SK-N-SH (cell line): ENCODE data around the gene TUBGCP2. TPM values are rescaled to one million over a fixed set of nuclear protein-coding genes. Genes with fewer than 3 reads are reported as not detected.

Experiments used
- CTCF ChIA-PET: fragments of 300-600, 350-600 bp; formaldehyde crosslinking; extraction: SDS; loops from one replicate; lab custom pipeline; 2021; lab: Yijun Ruan, JAX
- POLR2A ChIA-PET: fragments of 350-600 bp; sonication (Branson Sonifier 250); formaldehyde crosslinking; extraction: SDS; loops from one replicate; lab custom pipeline; 2020; ENCODE audit warnings: antibody characterized with exemption, inconsistent platforms; lab: Yijun Ruan, JAX
- DNase-seq: peaks from one replicate; pipeline ENCODE4 v3.0.0; 2012
- H2AFZ ChIP-seq: fragments of 200-600 bp; sonication (generic); 2 replicates; pipeline ENCODE4 v1.8.1; 2016; ENCODE audit warnings: antibody characterized with exemption, mild to moderate bottlenecking, low read depth
- H3F3A ChIP-seq: fragments of 200-600 bp; sonication (generic); replicated peaks from 2 replicates; pipeline ENCODE3; 2016; ENCODE audit warnings: antibody characterized with exemption, mild to moderate bottlenecking; ENCODE audit not compliant: insufficient read depth
- H3K27ac ChIP-seq, 2 experiments: fragments of 200-500 bp in 1 of 2; fragments of 200-600 bp in 1 of 2; sonication (Bioruptor generic) in 1 of 2; sonication (generic), shearing (Covaris generic) in 1 of 2; 2 replicates each; pipeline versions ENCODE4 v1.5.1 to v1.6.1; 2014 to 2016; ENCODE audit warnings: low read depth in 2 of 2, inconsistent platforms in 1 of 2, low read length in 1 of 2, mild to moderate bottlenecking in 1 of 2, mixed read lengths in 1 of 2
- H3K27me3 ChIP-seq: fragments of 200-600 bp; sonication (generic), shearing (Covaris generic); 2 replicates; pipeline ENCODE4 v1.6.1; 2016; ENCODE audit warnings: mixed run types; ENCODE audit not compliant: insufficient read depth
- H3K36me3 ChIP-seq, 2 experiments: fragments of 200-500 bp in 1 of 2; fragments of 200-600 bp in 1 of 2; sonication (Bioruptor generic) in 1 of 2; sonication (generic) in 1 of 2; replicated peaks in 1 of 2; 2 replicates each; pipeline versions ENCODE3 to v1.5.1; 2014 to 2016; ENCODE audit warnings: low read length in 1 of 2, mild to moderate bottlenecking in 1 of 2; ENCODE audit not compliant: insufficient read depth in 2 of 2, control insufficient read depth in 1 of 2
- H3K4me1 ChIP-seq, 2 experiments: fragments of 200-500 bp in 1 of 2; fragments of 200-600 bp in 1 of 2; sonication (Bioruptor generic) in 1 of 2; sonication (generic), shearing (Covaris generic) in 1 of 2; 2 replicates each; pipeline versions ENCODE4 v1.5.1 to v1.6.1; 2014 to 2016; ENCODE audit warnings: low read depth in 1 of 2, low read length in 1 of 2, mixed run types in 1 of 2; ENCODE audit not compliant: insufficient read depth in 2 of 2, control insufficient read depth in 1 of 2
- H3K4me2 ChIP-seq: fragments of 200-600 bp; sonication (generic), shearing (Covaris generic); 2 replicates; pipeline ENCODE4 v1.6.1; 2017; ENCODE audit warnings: mixed run types
- H3K4me3 ChIP-seq, 2 experiments: fragments of 200-500 bp in 1 of 2; fragments of 200-600 bp in 1 of 2; sonication (Bioruptor generic) in 1 of 2; sonication (generic), shearing (Covaris generic) in 1 of 2; 2 replicates each; pipeline versions ENCODE4 v1.5.1 to v1.8.1; 2014 to 2016; ENCODE audit warnings: low read depth in 2 of 2, inconsistent platforms in 1 of 2, low read length in 1 of 2, mild to moderate bottlenecking in 1 of 2, mixed read lengths in 1 of 2, moderate library complexity in 1 of 2
- H3K79me2 ChIP-seq: fragments of 200-600 bp; sonication (generic); 2 replicates; pipeline ENCODE4 v1.8.1; 2017; ENCODE audit warnings: mild to moderate bottlenecking; ENCODE audit not compliant: insufficient read depth
- H3K9ac ChIP-seq: fragments of 200-600 bp; sonication (generic); 2 replicates; pipeline ENCODE4 v1.6.1; 2017; ENCODE audit warnings: mixed run types
- H3K9me2 ChIP-seq: fragments of 200-600 bp; sonication (generic); 2 replicates; pipeline ENCODE4 v1.6.1; 2017; ENCODE audit warnings: mixed run types
- H3K9me3 ChIP-seq: fragments of 200-600 bp; sonication (generic); 2 replicates; pipeline ENCODE4 v1.6.1; 2017; ENCODE audit warnings: mixed run types, mild to moderate bottlenecking, moderate library complexity
- H4K20me1 ChIP-seq: fragments of 200-600 bp; sonication (generic); 2 replicates; pipeline ENCODE4 v1.6.1; 2017; ENCODE audit warnings: mild to moderate bottlenecking, mixed run types; ENCODE audit not compliant: insufficient read depth
- CHD2 ChIP-seq: fragments of 150-350 bp; IDR thresholded peaks from 2 replicates; pipeline ENCODE4 v1.6.1; 2018; ENCODE audit warnings: low read length; ENCODE audit not compliant: partially characterized antibody
- ELF1 ChIP-seq: IDR thresholded peaks from 2 replicates; pipeline ENCODE4 v1.4.0; 2012
- EP300 ChIP-seq, 2 experiments: IDR thresholded peaks; 2 replicates each; pipeline versions ENCODE4 v1.4.0 to v1.6.1; 2012; ENCODE audit warnings: borderline replicate concordance in 1 of 2, low read depth in 1 of 2, low read length in 1 of 2
- JUND ChIP-seq: IDR thresholded peaks from 2 replicates; pipeline ENCODE4 v1.4.0; 2012
- PBX3 ChIP-seq: IDR thresholded peaks from 2 replicates; pipeline ENCODE4; 2012
- POLR2AphosphoS5 ChIP-seq: IDR thresholded peaks from 2 replicates; pipeline ENCODE4 v1.6.1; 2012; ENCODE audit warnings: low read depth, low read length
- RAD21 ChIP-seq: IDR thresholded peaks from 2 replicates; pipeline ENCODE4 v1.6.1; 2012; ENCODE audit warnings: mild to moderate bottlenecking, low read length
- RFX5 ChIP-seq: IDR thresholded peaks from 2 replicates; pipeline ENCODE4 v1.6.1; 2012; ENCODE audit warnings: mild to moderate bottlenecking, improper control_type of control experiment, low read length
- RXRA ChIP-seq: IDR thresholded peaks from 2 replicates; pipeline ENCODE4 v1.4.0; 2012; ENCODE audit warnings: low read depth, mild to moderate bottlenecking, borderline replicate concordance
- TCF12 ChIP-seq: IDR thresholded peaks from 2 replicates; pipeline ENCODE4 v1.4.0; 2012
- TEAD4 ChIP-seq: IDR thresholded peaks from 2 replicates; pipeline ENCODE4 v1.4.0; 2012; ENCODE audit warnings: mild to moderate bottlenecking, borderline replicate concordance; ENCODE audit not compliant: insufficient read depth
- WGBS: methylation state at CpG from one replicate; pipeline ENCODE4 v1.1.6; 2017; ENCODE audit warnings: low lambda C conversion rate; 5-methylcytosine and 5-hydroxymethylcytosine counted together
- polyA plus RNA-seq, 3 experiments: library from polyadenylated mRNA; depleted of rRNA; stranded (reverse); fragments of >200 nt; gene quantifications; 2 replicates each; pipeline ENCODE4 v1.2.3, GENCODE V29; 2012
- TF ChIP-seq, protein P1 (sequence below): IDR thresholded peaks from 2 replicates; pipeline ENCODE4 v1.4.0; 2012; ENCODE audit warnings: low read depth, borderline replicate concordance
- TF ChIP-seq, protein P2 (sequence below): IDR thresholded peaks from 2 replicates; pipeline ENCODE4 v1.6.1; 2012; ENCODE audit warnings: mild to moderate bottlenecking, low read depth, low read length, moderate library complexity
- TF ChIP-seq, protein P3 (sequence below): fragments of 200-600 bp; sonication (generic); IDR thresholded peaks from 2 replicates; pipeline ENCODE4 v1.6.1; 2017; ENCODE audit warnings: antibody characterized with exemption, mild to moderate bottlenecking, moderate library complexity
- TF ChIP-seq, protein P4 (sequence below): fragments of 150-350 bp; IDR thresholded peaks from 2 replicates; pipeline ENCODE4 v1.6.1; 2016; ENCODE audit warnings: mild to moderate bottlenecking, low read depth, low read length

The TUBGCP2 gene
- polyA plus RNA-seq, 1 of the 3 experiments (the other 2 are of a cell fraction), result 49.1 TPM

DNA sequence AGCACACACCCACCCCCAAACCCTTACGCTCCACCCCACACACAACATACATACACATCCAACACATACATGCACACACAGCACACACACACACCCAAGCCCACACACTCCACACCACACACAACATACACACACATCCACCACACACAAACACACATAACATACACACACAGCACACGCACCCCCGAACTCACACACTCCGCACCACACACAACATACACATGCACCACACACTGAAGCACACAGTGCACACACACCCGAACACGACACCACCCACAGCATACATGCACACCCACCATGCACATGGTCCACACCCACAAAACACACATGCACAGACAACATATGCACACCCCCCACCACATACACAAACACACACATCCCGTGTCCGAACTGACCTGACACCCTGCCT is 40.5 kb upstream of the TUBGCP2 start:
- no peak overlapping the region for H3K4me2 ChIP-seq
- no peaks in the 10 kb centered on the region for H3K36me3 ChIP-seq
- H3K9me3 ChIP-seq, result no peaks in the 10 kb centered on the region
- DNase-seq, result no peak
- H3K27ac ChIP-seq, result no peak overlapping the region
- H3K27me3 ChIP-seq, result peaks cover 18% of the 10 kb centered on the region; the same call in 1 of the 2 replicates
- peaks cover 0 to 11% of the 10 kb centered on the region in 2 experiments; a peak in 1 of 4 replicates for H3K4me1 ChIP-seq
- 54% methylated on average over 6 of the region's 8 CpGs for WGBS
- TF ChIP-seq RFX5 (no peak), TCF12 (no peak), POLR2AphosphoS5 (no peak), TEAD4 (no peak), JUND (no peak), RAD21 (no peak), ELF1 (no peak), RXRA (no peak), CHD2 (no peak), PBX3 (no peak), EP300 (IDR thresholded peaks at IDR 0.05; ENCODE audit: borderline replicate concordance in 1 of 2, low read depth in 1 of 2, low read length in 1 of 2) (no peak)
- TF ChIP-seq, protein P1, sequence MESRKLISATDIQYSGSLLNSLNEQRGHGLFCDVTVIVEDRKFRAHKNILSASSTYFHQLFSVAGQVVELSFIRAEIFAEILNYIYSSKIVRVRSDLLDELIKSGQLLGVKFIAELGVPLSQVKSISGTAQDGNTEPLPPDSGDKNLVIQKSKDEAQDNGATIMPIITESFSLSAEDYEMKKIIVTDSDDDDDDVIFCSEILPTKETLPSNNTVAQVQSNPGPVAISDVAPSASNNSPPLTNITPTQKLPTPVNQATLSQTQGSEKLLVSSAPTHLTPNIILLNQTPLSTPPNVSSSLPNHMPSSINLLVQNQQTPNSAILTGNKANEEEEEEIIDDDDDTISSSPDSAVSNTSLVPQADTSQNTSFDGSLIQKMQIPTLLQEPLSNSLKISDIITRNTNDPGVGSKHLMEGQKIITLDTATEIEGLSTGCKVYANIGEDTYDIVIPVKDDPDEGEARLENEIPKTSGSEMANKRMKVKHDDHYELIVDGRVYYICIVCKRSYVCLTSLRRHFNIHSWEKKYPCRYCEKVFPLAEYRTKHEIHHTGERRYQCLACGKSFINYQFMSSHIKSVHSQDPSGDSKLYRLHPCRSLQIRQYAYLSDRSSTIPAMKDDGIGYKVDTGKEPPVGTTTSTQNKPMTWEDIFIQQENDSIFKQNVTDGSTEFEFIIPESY, result no peak
- TF ChIP-seq, protein P2, sequence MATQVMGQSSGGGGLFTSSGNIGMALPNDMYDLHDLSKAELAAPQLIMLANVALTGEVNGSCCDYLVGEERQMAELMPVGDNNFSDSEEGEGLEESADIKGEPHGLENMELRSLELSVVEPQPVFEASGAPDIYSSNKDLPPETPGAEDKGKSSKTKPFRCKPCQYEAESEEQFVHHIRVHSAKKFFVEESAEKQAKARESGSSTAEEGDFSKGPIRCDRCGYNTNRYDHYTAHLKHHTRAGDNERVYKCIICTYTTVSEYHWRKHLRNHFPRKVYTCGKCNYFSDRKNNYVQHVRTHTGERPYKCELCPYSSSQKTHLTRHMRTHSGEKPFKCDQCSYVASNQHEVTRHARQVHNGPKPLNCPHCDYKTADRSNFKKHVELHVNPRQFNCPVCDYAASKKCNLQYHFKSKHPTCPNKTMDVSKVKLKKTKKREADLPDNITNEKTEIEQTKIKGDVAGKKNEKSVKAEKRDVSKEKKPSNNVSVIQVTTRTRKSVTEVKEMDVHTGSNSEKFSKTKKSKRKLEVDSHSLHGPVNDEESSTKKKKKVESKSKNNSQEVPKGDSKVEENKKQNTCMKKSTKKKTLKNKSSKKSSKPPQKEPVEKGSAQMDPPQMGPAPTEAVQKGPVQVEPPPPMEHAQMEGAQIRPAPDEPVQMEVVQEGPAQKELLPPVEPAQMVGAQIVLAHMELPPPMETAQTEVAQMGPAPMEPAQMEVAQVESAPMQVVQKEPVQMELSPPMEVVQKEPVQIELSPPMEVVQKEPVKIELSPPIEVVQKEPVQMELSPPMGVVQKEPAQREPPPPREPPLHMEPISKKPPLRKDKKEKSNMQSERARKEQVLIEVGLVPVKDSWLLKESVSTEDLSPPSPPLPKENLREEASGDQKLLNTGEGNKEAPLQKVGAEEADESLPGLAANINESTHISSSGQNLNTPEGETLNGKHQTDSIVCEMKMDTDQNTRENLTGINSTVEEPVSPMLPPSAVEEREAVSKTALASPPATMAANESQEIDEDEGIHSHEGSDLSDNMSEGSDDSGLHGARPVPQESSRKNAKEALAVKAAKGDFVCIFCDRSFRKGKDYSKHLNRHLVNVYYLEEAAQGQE, result no peak
- TF ChIP-seq, protein P3, sequence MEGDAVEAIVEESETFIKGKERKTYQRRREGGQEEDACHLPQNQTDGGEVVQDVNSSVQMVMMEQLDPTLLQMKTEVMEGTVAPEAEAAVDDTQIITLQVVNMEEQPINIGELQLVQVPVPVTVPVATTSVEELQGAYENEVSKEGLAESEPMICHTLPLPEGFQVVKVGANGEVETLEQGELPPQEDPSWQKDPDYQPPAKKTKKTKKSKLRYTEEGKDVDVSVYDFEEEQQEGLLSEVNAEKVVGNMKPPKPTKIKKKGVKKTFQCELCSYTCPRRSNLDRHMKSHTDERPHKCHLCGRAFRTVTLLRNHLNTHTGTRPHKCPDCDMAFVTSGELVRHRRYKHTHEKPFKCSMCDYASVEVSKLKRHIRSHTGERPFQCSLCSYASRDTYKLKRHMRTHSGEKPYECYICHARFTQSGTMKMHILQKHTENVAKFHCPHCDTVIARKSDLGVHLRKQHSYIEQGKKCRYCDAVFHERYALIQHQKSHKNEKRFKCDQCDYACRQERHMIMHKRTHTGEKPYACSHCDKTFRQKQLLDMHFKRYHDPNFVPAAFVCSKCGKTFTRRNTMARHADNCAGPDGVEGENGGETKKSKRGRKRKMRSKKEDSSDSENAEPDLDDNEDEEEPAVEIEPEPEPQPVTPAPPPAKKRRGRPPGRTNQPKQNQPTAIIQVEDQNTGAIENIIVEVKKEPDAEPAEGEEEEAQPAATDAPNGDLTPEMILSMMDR, result no peak
- TF ChIP-seq, protein P4, sequence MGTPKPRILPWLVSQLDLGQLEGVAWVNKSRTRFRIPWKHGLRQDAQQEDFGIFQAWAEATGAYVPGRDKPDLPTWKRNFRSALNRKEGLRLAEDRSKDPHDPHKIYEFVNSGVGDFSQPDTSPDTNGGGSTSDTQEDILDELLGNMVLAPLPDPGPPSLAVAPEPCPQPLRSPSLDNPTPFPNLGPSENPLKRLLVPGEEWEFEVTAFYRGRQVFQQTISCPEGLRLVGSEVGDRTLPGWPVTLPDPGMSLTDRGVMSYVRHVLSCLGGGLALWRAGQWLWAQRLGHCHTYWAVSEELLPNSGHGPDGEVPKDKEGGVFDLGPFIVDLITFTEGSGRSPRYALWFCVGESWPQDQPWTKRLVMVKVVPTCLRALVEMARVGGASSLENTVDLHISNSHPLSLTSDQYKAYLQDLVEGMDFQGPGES, result no peak
- no peak overlapping the region for H3K4me3 ChIP-seq
- H2AFZ ChIP-seq, result no peak overlapping the region
- no peaks in the 10 kb centered on the region for H3K79me2 ChIP-seq
- H3F3A ChIP-seq, result no peaks in the 10 kb centered on the region
- H3K9ac ChIP-seq, result no peak overlapping the region
- H4K20me1 ChIP-seq, result no peaks in the 10 kb centered on the region
- no peaks in the 10 kb centered on the region for H3K9me2 ChIP-seq
- CTCF ChIA-PET, result no interaction called here
- POLR2A ChIA-PET, result no interaction called here
